Endometrial microvascular endothelial cells (primary cell): Measurements from ENCODE around the gene KCNC1. TPM values are rescaled to one million over a fixed set of nuclear protein-coding genes. Genes with fewer than 3 reads are reported as not detected.

Experiments used
- in situ Hi-C: cut with HindIII; loops from 2 replicates; pipeline ENCODE4 v1.10.0; 2017; ENCODE audit warnings: low sequenced_read_pairs, low pct_unique_long_range_greater_than_20kb; ENCODE audit errors: inconsistent ontology term
- total RNA-seq: library from RNA; depleted of rRNA; stranded (reverse); fragments of >200 nt; gene quantifications from one replicate; pipeline ENCODE4 v1.2.3, GENCODE V29; 2015; ENCODE audit errors: inconsistent ontology term

The KCNC1 gene
- total RNA-seq, 1 donor from 2014 or later = not detected

GRCh38 chr11:17713851-17714250 is 20.7 kb upstream of the KCNC1 start:
- in situ Hi-C loops = no loop called here

DNA sequence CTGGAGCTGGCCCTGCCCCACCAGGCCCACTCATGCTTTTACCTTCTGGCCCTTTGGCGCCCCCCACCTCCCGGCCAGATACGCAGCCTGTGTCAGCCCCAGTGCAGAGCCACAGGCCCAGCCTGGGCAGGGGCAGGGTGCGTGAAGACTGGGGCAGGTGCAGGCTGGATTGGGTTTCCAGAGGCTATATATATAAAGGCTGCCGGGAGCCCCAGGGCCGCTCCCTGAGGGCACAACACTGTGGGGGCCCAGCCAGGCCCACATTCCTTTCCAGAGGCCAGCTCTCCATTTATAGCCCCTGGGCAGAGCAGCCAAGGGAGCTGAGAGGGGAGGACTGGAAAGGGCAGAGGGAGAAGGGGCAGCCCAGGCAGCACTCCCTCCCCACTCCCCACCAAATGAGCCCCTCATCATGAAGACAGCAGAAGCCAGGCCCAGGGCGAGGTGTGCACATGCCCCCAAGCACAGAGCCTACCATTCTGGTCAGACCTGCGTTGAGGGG is 20.2 kb upstream of the KCNC1 start:
- in situ Hi-C loops = no loop called here

DNA sequence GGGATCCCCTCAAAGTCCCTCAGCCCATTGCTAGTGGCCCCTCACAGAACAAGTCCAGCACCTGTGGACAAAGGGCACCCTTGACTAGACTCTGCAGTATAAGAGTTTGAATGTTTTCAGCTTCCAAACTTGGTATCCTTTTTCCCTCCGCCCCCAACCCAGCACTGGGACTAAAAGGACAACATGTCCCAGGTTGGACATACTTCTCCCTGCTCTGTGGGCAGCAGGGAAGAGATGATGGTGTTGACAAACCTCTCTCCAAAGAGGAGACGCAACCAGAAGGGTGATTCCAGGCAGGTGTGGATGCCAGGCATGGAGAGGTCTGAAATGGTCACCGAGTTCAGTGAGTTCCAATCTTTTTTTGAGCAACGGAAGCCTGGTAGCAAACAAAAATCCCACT is 19.7 kb upstream of the KCNC1 start:
- in situ Hi-C loops = no loop called here

DNA sequence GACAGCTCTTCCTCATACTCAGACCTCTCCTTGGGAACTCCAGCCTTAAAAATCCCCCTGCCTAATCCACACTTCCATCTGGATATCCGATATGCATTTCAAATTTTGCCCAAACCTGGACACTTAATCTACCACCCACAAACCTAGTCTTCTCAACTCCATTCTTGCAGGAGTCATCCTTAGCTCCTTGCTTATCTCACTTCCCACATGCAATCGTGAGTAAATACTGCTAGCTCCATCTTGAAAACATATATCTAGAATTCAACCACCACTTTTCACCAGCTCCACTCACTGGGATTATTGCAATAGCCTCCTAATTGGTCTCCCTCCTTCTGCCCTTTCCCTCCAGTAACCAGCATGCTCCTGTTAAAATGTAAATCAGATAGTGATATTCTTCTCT is 17.8 kb upstream of the KCNC1 start:
- in situ Hi-C loops = no loop called here

DNA sequence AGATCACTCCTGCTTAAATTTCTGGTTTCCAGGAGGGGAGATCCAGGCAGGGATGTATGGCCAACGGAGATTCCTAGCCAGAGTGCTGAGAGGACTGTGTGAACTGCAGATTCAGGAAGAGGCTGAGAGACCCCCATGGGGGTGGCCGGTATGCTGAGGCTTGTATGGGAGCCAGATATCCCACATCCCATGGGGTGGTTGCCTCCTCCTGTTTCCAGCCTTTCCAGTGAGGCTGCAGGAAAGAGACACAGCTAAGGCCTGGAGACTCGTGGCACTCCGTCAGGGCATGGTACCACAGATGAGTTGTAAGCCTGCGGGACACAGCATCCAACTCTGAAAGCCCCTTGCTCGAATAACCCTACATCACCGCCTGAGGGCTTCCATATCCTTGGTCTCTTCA is 16.6 kb upstream of the KCNC1 start:
- in situ Hi-C loops = no loop called here

DNA sequence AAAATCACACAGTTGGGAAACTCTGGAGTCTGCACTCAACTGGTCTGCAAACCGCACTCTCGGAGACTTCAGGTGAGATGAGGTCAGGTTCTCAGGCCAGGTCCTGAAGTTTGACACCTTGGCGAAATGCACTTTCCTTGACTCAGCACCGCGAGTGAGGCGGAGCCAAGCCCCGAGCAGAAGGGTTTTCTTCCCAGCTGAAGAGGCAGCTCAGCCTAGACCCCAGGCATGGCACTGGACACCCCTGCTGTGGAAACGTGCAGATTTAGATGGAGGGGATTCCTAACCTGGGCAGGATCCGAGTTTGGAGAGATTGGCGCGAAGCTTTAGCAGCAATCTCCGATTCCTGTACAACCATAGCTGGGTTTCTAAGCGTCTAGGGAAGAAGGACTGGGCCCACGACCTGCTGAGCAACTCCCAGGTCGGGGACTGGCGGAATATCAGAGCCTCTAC is 16.0 kb upstream of the KCNC1 start:
- in situ Hi-C loops = no loop called here

GRCh38 chr11:17719028-17719937 is 15.3 kb upstream of the KCNC1 start, which contains the start of gene MYOD1:
Gene MYOD1 (plus strand): TSS chr11:17719571. CDS start chr11:17719783, 212 bp downstream.
- in situ Hi-C loops = no loop called here

DNA sequence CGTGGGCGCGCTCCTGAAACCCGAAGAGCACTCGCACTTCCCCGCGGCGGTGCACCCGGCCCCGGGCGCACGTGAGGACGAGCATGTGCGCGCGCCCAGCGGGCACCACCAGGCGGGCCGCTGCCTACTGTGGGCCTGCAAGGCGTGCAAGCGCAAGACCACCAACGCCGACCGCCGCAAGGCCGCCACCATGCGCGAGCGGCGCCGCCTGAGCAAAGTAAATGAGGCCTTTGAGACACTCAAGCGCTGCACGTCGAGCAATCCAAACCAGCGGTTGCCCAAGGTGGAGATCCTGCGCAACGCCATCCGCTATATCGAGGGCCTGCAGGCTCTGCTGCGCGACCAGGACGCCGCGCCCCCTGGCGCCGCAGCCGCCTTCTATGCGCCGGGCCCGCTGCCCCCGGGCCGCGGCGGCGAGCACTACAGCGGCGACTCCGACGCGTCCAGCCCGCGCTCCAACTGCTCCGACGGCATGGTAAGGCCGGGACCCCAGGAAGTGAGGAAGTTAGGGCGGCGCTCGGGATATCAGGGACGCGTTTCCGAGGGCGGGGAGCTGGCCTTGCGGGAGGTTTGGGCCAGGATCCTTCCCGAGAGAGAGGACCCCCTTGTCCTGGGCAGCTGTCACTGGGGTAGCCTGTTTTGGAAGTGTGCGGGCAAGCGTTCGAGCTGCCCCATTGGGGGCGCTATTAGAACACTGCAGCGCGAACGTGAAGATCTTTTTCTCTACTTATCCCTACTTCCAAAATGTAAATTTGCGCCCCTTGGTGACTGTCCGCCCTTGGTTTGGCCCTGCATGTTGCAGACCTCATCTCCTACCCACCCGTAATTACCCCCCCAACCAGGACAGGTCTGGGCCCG is 14.4 kb upstream of the KCNC1 start:
- in situ Hi-C loops = no loop called here

DNA sequence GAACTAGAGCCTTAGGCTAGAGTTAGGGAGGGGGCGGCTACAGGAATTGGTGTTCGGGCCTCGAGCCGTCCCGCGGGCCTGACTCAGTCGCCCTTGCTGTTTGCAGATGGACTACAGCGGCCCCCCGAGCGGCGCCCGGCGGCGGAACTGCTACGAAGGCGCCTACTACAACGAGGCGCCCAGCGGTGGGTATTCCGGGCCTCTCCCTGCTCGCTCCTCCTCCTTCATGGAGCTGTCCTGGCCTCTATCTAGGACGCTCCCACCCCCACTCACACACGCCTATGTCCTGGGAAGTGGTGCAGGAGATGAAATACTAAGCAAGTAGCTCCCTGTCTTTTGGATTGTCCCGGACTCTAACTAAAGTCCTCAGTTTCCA is 13.8 kb upstream of the KCNC1 start:
- in situ Hi-C loops = no loop called here

- in situ Hi-C loops = no loop called here
Observed at GRCh38 chr11:17721242-17721999, 13.2 kb upstream of the KCNC1 start.

GRCh38 chr11:17722000-17722643 is 12.5 kb upstream of the KCNC1 start:
- in situ Hi-C loops = no loop called here

GRCh38 chr11:17724020-17724908 is 10.3 kb upstream of the KCNC1 start:
- in situ Hi-C loops = no loop called here

GRCh38 chr11:17725174-17725573 is 9.4 kb upstream of the KCNC1 start:
- in situ Hi-C loops = loop anchor here (25.0 kb wide), 1 partner anchor 262 kb away; no protein-coding TSS in a partner anchor

- in situ Hi-C loops = loop anchor here (25.0 kb wide), 1 partner anchor 257 kb away; no protein-coding TSS in a partner anchor
Observed at GRCh38 chr11:17730137-17730536, 4.4 kb upstream of the KCNC1 start.

DNA sequence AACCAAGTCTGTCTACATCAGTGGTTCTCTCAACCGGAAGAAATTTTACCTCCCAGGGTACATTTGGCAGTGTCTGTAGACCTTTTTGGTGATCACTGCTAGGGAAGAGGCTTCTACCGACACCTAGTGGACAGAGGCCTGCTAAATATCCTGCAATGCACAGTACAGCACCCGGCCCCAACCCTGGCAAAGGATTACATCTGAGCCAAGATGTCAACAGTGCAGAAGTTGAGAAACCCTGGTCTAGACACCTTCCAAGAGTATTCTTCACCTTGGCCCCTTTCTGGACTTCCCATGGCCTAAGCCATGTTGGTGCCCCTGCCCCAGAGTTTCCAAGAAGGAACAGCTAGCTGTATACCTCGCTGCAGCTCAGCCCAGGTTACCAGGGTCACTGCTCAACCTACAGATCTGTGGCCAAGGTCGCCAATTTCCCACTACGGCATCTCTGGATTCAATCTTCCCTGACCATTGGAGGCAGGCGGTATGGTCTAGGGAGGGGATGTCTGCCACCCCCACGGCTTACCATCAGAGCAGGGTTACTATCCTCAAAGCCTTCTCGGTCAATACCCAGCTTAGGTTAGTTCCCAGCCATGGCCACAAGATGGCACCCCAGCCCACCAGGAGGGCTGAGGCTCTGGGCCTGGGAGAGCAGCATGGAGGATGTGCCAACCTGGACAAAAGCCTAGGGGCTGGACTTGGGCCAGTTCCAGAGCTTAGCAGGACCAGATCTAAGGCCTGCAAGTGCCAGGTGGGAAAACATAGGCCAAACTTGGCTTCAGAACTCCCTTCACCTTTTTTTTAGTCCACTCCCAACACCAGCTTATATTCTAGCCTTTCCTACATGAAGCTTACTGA is 3.7 kb upstream of the KCNC1 start:
- in situ Hi-C loops = loop anchor here (25.0 kb wide), 1 partner anchor 256 kb away; no protein-coding TSS in a partner anchor

- in situ Hi-C loops = loop anchor here (25.0 kb wide), 1 partner anchor 254 kb away; no protein-coding TSS in a partner anchor
Observed at GRCh38 chr11:17733261-17733660, 1.3 kb upstream of the KCNC1 start.
